Measurements from ENCODE around the gene PADI2.
A peak's percentile ranks its signal among the peaks of the same experiment; 100 is the strongest.

The PADI2 gene

DNA sequence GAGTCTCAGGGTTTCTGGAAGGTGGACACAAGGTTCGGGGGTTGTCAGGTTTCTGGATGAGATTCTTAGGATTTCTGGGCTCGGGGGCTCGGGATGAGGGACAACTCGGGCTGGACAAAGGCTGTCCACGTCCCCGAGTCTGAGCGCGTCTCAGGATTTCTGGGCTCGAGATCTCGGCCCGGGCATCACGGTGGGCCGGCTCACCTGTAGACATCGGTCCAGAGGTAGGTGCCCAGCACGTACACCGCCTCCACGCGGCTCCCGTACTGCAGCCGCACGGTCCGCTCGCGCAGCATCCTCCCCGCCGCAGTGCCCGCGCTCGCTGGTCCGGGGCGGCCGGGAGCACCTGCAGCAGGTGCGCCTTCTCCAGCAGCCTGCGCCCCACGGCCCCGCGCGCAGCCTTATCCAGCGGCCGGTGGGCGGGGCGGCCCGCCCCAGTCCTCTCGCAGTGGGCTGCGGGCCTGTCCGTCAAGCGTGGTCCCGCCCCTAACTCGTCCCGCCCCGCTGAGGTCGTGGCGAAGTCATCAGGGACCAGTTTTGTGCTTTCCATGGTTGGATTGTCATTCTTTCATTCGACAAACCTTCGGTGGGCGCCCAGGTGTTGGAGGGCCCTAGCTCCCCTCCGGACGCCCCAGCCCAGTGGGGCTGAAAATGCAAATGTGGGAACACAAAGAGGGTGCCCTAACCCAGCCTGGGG is at the start of gene PADI2:
PADI2 (minus strand) TSS at position 376 of the 697 bp plus-strand sequence; CDS start at position 296, 80 bp downstream.
- DNase-seq = peak; percentile 56

DNA sequence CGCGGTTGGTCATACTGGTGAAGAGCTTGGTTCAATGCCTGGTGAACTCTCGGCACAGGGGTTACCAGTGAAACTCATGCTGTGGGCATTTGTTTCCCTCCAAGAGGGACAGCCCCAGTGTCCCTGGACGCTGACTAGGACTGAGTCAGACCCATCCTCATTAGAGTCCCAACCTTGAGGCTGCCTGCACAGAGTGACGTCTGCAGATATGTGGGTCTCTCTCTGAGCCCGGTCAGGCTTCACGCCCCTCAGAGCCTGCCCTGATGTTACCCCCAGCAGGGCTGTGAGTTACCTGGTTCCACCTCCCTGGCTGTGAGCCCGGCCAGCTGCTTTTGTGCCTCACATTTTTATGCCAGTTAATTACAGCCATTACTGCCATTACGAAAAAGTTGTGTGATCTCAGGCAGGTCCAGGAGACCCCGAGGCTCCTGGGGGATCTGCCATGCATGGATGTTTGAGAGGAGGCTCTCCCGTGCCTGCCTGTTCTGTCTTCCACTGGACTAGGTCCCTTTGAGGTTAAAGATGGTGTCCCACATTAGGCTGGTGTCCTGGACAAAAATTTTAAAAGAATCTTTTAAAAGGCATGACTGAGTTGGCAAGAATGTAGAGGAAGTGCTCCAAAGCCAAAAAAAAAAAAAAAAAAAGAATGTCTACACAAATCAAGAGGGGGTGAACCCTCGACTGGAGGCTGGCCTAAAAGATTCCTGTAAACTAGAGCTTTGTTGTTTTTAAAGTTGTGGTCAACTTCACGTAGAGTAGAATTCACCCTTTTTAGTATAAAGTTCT is 49.0 kb upstream of the PADI2 start:
- DNase-seq = no peak

DNA sequence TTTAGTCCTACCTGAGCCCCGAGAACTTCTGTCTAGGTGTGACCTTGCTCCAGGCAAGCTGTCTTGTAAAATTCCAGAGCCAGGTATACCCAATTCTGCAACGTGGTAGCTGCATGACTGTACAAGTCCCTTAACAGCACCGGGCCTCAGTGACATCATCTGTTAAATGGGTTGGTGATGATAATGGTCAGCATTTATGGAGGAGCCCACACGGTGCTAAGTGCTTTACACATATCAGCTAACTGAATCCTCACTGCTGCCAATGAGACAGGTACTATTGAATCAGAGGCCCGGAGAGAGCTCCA is 48.5 kb upstream of the PADI2 start:
- DNase-seq = no peak

DNA sequence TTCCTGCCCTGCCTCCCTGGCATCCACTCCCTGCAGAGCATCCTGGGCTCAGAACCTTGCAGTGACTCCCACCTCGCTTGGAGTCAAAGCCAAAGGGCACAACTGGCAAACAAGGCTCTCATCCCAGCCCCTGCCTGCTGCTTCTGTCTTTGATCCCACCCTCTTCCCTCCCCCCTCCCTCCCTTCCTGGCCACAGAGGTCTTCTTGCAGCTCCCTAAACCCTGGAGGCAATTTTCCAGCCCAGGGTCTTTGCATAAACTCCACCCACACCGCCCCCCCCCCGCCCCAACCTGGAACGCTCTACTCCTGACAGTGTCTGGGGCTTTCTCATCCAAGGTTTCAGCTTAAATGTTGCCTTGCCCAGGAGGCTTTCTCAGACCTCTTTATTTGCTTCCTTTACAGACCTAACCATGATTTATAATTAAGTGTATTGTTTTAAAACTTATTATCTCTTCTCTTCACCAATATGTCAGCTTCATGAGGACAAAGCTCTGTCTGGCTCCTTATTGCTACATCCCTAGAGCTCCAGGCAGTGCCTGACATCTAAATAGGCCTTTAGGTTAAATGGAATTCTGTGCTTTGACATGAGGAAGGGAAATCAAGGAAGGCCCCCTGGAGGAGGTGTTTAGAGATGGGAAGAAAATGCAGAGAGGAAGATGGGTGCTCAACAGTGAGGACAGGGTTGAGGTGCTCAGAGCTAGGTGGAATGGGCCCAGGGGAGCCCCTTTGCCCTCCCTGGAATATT is 48.0 kb upstream of the PADI2 start:
- no peak for DNase-seq

DNA sequence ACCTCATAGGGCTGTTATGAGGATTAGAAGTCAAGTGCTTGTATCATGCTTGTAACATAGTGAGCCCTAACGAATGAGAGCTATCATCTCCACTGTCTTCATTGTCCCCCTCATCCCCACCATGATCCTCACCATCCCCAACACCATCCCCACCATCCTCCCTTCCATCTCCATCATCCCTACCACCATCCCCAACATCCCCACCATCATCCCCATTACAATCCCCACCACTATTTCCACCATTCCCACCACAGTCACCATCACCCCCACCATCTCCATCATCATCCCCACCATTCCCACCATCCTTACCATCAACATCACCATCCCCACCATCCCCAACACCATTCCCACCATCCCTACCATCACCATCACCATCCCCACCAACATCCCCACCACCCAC is 46.6 kb upstream of the PADI2 start:
- DNase-seq = no peak

DNA sequence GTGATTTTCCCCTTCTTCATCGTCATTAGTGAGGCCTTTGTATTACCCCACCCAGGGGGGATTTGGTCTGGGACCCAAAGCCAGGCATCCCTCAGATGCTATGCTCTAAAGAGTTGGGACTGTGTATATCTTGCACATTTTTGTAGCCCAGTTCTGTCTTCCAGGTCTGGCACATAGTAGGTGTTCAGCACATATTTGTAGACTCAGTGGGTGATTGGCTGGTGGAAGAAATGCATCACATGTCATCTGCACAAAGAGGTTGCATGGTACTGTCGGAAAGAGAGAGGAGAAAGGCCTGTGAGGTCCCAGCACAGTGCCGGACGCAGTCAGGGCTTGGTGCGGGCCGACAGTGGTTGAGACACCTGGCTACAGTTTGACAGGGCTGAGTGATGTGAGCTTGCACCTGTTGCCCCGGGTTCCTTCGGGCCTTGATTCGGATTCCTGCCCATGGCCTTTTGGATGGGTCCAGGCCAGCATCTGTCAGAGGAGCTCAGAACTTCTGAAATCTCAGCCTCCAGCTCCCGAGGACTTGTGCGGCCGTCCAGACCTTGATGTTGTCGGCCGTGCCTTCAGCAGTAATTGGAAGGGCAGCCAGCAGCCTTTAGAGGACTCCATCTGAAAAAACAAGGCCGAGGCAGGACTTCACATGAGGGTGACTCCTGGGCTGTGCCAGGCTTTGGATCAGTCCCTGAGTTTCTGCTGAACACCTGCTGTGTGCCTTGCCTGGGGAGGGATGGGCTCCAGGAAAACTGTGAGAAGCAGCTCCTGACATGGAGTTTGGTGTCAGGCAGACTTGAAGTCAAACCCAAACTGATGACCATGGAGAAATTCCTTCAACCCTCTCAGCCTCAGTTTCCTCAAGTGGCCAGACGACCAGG is 44.8 kb upstream of the PADI2 start:
- DNase-seq = no peak

DNA sequence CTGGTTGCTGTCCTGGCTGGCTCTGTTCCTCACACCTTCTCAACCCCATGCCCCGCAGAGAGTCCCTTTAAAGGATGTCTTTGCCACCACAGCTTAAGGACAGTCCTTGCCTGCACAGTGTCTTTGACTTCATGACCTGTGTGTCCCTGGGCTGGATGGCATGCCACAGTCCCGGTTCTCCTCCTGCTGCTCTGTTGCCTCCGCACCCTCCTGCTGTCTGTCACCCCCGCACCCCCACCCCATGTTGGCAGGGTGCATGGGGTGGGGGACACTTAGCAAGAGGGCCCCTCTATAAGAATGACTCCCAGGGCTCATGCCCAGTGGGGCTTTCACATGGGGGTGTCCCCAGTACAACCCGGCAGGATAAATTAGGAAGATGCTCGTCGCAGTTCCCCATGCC is 44.1 kb upstream of the PADI2 start:
- no peak for DNase-seq

DNA sequence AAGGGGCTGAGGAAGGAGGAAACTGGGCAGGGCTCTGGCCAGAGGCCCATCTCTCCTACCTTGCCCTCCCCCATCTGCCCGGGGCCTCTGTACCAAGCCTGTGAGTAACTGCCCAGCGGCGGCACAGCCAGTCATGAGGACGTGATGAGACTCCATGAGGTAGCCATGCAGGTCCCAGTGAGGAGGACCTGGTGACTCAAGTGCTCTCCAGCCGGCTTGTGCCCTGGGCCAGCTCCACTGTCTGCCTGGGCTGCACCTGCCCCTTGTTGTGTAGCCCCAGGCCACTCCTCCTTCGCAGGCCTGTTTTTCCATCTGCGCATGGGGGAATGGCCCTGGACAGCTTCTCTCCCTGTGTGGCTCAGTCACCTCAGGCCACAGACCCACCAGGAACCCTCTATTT is 43.7 kb upstream of the PADI2 start:
- DNase-seq = no peak

DNA sequence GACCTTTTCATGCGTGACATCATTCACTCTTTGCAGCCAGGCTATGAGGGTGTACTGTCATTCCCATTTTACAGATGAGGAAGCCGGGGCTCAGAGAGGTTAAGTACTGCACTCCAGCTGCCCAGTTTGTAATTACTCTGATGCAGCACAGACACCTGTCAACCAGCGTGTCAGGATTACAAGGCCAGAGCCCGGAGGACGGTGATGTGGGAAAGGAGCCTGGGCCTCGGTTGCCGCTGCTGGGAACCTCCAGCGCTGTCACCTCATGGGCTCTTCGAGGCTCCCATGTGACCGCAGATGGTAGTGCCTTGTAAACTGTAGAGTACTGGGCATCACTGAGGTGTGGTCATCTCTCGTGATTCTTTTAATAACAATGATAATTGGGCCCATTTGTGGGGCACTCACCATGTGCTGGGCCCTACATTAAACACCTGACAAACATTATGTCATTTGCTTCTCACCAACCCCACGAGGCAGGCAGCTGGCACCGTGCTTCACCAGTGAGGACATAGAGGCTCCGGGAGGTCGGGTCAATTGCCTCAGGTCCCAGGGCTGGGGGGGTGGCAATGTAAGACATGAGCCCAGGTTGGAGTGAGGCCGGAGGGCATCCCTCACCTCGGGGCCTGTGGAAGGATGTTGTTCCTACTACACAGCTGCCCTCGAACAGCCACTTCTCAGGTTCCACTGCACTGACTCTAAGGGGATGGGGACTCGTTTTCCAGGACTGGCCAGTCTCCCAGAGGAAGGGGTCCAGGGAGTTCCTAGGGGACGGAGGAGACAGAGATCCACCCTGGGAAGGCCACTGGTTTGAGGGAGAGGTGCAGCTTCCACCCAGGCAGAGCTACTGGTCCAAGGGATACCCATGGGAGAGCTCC is 42.9 kb upstream of the PADI2 start:
- DNase-seq = no peak

DNA sequence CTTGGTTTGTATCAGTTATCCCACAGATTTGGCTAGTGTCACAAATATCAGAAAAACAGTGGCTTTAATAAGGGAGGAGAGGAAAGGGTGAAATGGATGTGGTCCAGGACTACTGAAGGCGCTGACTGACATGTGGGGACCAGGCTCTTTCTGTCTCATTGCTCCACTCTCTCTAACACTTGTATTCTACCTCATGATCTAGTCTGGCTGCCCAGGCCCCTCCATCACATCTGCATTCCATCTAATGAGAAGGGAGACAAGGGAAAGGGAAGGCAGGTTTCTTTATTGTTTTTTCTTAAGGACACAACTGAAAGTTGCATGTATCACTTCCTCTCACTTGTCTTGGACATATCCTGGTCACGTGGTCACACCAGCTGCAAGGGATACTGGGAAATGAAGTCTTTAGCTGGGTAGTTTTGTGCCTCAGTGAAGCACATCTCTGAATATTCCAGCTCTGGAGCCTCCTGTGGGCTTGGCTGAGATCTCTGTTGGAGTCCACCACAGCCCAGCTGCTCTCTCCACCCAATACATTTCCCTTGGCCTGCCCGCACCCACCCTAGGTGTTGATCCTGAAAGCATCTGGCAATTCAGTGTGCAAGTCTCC is 42.0 kb upstream of the PADI2 start:
- DNase-seq = peak; percentile 6

DNA sequence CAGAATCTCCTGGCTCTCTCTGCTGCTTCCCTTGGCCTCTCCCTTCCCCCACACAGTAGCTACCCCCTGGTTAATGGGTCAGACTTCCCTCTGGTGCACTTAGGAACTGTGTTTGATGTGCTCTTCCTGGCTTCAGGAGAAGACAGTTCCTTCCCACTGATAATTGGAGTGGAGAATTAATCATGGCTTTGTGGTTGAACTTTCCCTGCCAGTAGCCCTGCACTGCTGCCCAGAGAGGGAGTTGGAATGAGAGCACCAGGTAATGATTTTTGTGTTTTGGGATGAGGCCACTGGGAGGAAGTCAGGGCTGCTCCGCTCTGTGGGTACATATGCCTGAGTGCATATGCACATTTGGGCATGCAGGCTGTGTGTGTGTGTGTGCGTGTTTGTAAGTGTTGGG is 39.7 kb upstream of the PADI2 start:
- no peak for DNase-seq

DNA sequence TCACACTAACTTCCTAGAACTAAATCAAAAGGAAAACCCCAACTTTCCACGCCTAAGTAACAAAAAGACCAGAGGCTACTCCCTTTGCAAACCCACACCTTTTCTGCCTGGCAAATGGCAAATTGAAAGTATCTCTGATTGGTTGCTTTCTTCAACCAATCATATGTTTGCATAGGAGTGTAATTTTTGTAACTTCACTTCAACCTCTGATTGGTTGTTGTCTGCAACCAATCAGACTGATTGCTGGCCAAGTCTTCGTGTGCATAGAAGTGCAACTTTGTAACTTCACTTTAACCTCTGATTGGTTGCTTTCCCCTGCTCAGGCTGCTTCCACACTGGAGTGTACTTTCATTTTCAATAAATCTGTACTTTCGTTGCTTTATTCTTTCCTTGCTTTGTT is 36.9 kb upstream of the PADI2 start:
- DNase-seq = peak; percentile 10

DNA sequence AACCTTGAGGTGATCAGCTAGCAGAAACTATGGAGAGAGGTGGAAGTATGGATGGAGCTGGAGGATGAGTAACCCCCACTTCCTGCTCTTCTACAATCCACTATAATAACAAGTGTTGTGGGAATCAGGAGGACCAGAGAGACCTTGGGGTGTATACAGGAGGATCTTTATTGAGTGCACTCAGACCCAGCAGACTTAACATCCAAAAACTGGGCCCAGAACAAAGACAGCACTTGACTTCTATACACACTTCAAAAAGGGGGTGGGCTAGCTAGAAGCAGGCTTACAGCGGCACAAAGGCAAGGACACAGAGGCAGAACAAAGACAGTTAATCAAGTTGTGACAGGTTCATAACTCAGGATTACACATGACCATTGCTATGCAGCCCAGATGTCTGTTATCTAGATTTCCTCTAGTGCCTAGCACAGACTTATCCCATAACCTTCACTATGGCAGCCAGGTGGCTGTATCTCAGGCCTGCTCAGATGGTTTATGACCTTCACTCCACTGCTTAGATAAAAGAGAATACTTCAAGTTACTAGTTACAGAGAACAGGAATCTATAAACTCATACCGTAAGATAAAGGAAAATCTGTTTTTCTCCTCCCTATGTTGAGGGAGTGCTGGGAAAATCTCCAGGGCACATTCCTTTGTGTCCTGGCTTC is 36.1 kb upstream of the PADI2 start:
- no peak for DNase-seq

DNA sequence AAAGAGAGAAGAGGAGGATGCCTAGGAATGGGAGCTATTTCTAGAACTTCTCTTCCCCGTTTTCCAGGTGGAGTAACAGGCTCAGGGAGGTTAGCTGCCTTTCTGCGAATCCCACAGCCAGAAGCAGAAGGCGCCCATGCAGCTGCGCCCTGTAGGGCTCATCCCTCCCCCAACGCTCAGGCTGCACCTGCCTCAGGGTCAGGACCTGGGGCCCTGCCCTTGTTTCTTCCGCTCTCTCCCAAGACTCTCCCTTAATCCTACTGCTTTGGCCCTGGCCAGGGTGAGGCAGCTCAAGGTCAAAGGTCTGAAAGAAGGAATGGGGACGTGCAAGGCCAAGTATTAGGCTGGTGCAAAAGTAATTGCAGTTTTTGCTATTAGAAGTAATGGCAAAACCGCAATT is 30.5 kb upstream of the PADI2 start:
- no peak for DNase-seq

DNA sequence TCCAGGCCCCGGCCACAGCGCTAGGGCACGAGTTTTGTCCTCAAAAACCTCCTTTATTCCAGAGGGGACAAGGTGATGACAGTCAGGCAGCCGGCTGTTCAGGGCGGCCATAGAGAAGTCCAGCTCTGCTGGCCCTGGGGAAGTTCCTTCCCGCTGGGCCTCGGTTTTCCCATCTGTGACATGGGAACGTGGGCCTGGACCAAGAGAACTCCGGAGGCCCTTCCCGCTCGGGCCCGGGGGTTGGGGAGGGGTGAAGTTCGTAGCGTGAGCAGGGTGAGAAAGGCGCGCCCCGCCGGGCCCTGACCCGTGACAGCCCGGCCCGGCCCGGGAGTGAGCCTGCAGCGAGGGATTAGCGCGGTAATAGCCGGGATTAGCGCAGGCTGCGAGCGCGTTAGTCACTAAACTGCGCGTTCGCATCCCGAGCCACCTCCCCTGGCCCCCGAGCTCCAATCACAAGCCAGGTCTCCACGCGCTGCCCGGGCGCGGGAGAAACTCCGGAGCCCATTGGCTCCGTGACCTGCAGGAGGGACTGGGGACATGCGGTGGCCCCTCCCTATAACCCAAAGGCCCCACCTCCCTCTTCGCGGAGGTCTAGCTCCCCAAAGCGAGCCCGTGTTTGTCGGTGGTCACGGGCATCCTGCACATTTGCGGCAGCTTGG is 29.8 kb upstream of the PADI2 start:
- no peak for DNase-seq

DNA sequence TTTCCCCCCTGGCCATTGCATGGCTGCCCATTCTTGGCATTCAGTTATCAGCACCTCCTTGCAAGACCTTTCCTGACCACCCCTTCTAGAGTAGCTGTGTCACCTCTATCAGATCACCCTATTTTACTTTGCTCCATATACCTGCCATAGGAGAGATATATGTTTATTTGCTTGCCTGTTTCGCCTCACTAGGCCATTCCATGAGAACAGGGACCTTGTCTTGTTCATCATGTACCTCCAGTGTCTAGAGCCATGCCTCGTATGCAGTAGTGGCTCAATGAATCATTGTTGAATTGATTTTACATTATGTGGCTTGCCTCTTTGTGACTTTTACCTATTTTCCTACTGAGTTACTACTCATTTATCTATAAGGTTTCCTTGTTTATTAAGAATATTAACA is 26.4 kb upstream of the PADI2 start:
- no peak for DNase-seq

DNA sequence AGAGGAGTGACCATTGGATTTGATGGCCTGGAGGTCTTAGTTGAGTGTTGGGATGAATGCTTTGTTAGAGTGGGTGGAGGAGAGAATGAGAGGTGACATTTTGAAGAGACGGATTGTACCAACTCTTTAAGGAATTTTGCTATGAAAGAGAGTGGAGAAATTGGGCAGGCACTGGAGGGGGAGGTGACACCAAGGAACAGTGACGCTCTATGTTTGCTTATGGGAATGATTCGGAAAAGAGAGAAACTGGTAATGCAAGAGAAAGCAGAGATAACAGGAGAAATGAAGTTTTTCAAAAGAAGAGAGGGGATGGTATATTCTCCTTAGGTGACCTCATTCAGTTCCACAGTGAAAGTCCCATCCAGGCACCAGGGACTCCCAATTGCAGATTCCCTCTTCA is 24.5 kb upstream of the PADI2 start:
- no peak for DNase-seq

DNA sequence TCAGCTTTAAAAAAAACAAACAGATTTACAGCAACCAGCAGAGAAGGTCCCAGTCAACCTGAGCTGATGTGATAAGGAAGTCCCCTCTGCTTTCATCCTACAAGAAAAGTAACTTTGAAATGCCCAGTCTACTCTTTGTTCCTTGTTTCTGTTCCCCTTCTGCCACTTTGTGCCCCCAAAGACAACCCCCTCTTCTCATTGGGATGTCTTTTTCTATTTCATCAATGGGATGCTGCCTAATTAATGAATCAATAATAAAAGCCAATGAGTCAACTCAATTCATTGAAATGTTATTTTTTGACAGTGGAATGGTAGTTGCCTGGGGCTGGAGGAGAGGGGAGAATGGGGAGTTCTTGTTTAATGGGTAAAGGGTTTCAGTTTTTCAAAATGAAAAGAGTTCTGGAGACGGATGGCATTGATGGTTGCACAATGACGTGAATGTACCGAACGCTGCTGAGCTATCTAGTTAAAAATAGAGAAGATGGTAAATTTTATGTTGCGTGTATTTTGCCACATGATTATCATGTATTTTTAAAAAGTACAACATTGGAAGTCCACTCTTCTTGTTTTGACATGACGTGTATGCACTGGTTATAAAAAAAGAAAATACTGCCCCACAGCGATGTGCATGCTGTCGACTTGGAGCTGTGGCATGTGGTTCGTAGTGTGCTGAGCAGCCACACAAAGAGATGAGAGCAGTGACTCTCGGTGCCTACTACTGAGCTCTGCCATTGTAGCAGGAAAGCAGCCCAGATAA is 22.4 kb upstream of the PADI2 start:
- no peak for DNase-seq

DNA sequence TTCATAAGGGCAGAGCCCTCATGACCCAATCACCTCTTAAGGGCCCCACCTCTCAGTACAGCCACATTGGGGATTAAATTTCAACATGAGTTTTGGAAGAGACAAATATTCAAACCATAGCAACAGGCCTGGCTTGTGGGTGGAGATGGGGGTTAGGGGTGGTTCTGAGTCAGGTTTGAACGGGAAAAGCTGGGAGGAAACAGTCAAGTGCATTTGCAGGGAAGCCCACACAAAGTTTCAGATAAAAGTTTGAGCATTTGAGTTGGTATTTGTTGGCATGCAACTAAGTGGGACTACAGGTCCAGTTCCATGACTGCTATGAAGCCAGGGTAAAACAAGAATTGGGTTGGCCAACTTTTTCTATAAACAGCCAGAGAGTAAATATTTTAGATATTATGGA is 21.0 kb upstream of the PADI2 start:
- DNase-seq = no peak

DNA sequence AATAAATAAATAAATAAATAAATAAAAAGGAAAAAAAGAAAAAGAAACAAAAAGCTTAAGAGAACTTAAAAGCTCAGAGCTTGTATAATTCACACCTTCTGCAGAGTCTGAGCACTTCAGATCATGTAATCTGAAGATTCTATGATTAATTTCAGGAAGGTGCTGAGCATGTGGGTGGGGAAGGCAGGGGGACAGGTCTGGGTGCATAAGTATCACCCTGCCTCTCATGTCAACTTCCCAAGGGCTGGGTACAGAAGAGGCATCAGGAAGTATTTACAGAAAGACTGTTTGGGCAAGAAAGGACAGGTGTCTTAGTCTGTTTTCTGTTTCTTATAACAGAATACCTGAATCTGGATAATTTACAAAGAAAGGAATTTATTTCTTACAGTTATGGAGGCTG is 20.4 kb upstream of the PADI2 start:
- DNase-seq = no peak
